PFSK-1 (cell line): ENCODE data around the gene EN2.

Experiments
- FOXP2 ChIP-seq: optimal IDR thresholded peaks from 2 replicates; pipeline ENCODE3; 2011; ENCODE audit warnings: borderline replicate concordance, control low read depth, inconsistent platforms; ENCODE audit not compliant: insufficient read depth; ENCODE audit errors: extremely low read length, extremely low read depth
- POLR2AphosphoS5 ChIP-seq: IDR thresholded peaks from 2 replicates; pipeline ENCODE4 v1.6.1; 2012; ENCODE audit warnings: low read depth, mild to moderate bottlenecking, control low read depth, low read length, moderate library complexity
- SIN3A ChIP-seq: IDR thresholded peaks from 2 replicates; pipeline ENCODE4 v1.6.1; 2012; ENCODE audit warnings: mild to moderate bottlenecking, low read length, moderate library complexity, borderline replicate concordance; ENCODE audit not compliant: insufficient read depth
- TAF1 ChIP-seq: IDR thresholded peaks from 2 replicates; pipeline ENCODE4 v1.6.1; 2012; ENCODE audit warnings: low read length, control low read depth, borderline replicate concordance; ENCODE audit not compliant: insufficient read depth
- TF ChIP-seq, protein P1 (sequence below), 2 experiments: IDR thresholded peaks; 2 replicates each; pipeline versions ENCODE4 v1.6.1 to v1.8.0; 2011 to 2012; ENCODE audit warnings: low read depth in 2 of 2, low read length in 2 of 2, control low read depth in 1 of 2, inconsistent platforms in 1 of 2, mild to moderate bottlenecking in 1 of 2, moderate library complexity in 1 of 2; ENCODE audit not compliant: insufficient read depth in 1 of 2

Gene EN2

GRCh38 chr7:155484483-155485399 is 26.8 kb downstream of the EN2 start:
- TF ChIP-seq, protein P1, sequence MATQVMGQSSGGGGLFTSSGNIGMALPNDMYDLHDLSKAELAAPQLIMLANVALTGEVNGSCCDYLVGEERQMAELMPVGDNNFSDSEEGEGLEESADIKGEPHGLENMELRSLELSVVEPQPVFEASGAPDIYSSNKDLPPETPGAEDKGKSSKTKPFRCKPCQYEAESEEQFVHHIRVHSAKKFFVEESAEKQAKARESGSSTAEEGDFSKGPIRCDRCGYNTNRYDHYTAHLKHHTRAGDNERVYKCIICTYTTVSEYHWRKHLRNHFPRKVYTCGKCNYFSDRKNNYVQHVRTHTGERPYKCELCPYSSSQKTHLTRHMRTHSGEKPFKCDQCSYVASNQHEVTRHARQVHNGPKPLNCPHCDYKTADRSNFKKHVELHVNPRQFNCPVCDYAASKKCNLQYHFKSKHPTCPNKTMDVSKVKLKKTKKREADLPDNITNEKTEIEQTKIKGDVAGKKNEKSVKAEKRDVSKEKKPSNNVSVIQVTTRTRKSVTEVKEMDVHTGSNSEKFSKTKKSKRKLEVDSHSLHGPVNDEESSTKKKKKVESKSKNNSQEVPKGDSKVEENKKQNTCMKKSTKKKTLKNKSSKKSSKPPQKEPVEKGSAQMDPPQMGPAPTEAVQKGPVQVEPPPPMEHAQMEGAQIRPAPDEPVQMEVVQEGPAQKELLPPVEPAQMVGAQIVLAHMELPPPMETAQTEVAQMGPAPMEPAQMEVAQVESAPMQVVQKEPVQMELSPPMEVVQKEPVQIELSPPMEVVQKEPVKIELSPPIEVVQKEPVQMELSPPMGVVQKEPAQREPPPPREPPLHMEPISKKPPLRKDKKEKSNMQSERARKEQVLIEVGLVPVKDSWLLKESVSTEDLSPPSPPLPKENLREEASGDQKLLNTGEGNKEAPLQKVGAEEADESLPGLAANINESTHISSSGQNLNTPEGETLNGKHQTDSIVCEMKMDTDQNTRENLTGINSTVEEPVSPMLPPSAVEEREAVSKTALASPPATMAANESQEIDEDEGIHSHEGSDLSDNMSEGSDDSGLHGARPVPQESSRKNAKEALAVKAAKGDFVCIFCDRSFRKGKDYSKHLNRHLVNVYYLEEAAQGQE (IDR thresholded peaks at IDR 0.05; ENCODE audit: insufficient read depth in 1 of 2, low read depth in 2 of 2, low read length in 2 of 2) = no peak
- TF ChIP-seq SIN3A (no peak), FOXP2 (no peak), POLR2AphosphoS5 (no peak), TAF1 (no peak)

DNA sequence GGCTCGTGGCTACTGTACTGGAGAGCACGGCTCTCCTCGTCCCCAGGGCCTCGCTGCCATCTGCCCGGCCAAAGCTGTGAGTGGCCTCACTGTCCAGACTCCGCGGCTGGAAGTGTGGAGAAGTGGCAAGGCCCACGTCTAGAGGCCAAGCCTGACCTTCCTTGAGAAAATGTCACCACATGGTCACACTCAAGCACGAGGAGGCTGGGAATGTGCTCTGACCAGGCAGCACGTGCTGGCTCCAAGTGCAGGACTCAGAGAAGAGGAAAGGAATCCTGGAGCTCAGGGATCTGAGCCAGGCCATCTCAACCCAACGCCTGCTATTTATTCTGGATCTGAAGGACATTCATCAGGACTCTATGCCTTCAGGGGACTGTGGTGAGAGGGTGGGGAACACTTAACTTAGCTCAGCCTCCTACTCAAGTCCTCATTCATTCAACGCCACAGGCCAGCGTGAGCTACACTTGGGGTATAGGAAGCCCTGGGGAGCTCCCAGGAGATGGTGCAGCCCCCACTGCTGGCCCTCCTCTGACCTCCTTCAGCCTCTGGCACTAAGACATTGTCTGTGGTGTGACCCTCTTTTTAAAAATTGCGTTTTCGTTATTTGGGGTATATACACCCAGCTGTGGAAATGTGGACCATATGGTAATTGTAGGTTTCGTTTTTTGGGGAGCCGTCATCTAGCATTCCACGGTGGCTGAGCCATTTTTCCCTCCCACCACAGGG is 29.0 kb downstream of the EN2 start:
- TF ChIP-seq, protein P1 (IDR thresholded peaks at IDR 0.05; ENCODE audit: insufficient read depth in 1 of 2, low read depth in 2 of 2, low read length in 2 of 2) = no peak
- TF ChIP-seq SIN3A (no peak), FOXP2 (no peak)

DNA sequence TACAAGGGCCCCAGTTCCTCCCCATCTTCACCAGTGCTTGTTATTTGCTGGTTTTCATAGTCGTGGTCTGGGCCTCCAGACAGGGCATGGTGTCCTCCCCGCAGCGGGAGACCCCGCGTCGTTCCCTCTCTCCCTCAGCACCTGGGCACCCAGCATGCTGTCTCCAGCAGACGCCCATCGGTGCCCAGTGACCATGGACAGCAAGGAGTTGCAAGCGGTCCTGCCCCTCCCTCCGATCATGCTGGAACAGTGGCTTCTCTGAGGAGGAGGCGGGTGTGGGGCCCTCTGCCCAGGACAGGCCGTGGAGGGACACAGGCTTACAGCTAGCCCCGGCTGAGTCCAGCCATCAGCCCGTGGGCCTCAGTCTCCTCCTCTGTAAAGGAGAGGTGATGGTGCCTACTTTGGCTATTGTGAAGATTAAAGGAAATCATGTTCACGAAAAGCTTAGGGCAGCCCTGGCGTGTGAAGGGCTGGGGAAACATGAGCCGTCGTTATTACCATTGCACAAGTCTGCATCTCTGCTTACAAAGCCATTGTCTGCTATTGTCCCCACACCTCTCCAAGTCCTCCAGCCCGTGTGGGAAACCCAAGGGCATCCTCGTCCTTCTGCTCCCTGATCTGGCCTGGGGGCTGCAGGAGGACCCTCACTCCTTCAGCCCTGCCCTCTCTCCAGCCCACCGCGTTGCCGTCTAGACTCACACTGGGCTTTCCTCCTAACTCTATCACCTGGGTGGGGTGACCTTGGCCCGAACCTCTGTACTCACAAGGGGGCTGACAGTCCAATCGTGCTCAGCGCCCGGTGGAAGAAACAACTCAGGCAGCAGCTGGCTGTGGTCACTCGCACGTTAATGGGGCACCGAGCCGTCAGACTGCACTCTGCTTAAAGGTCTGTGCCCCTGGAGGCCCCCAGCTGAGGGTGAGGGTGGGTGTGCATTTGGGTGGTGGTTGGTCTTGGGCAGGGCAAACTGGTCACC is 29.9 kb downstream of the EN2 start:
- TF ChIP-seq FOXP2 (no peak), POLR2AphosphoS5 (no peak), SIN3A (no peak), TAF1 (no peak)
- TF ChIP-seq, protein P1 (IDR thresholded peaks at IDR 0.05; ENCODE audit: insufficient read depth in 1 of 2, low read depth in 2 of 2, low read length in 2 of 2) = no peak

- TF ChIP-seq, protein P1 (IDR thresholded peaks at IDR 0.05; ENCODE audit: insufficient read depth in 1 of 2, low read depth in 2 of 2, low read length in 2 of 2) = no peak
- TF ChIP-seq FOXP2 (no peak), TAF1 (no peak), POLR2AphosphoS5 (no peak), SIN3A (no peak)
These were observed 30.7 kb downstream of the EN2 start for GRCh38 chr7:155488483-155489127.
